CD8-positive, alpha-beta memory T cell (primary cell): ENCODE data around the gene TRIM24. TPM values are rescaled to one million over a fixed set of nuclear protein-coding genes. Genes with fewer than 3 reads are reported as not detected.

Source experiments
- CTCF ChIA-PET: fragments of 350-600 bp; sonication (Branson Sonifier 250); formaldehyde crosslinking; loops from one replicate; lab custom pipeline; 2021; ENCODE audit warnings: antibody characterized with exemption; lab: Charles Lee
- POLR2A ChIA-PET: fragments of 350-600 bp; sonication (Branson Sonifier 250); formaldehyde crosslinking; loops from one replicate; lab custom pipeline; 2021; ENCODE audit warnings: antibody characterized with exemption; lab: Charles Lee
- DNase-seq, 5 donors: peaks; one replicate each; pipeline versions ENCODE4 v3.0.0 to v3.0.0-alpha.2; 2020 to 2022; ENCODE audit warnings: mixed read lengths in 1 of 5
- H3K27ac ChIP-seq: one replicate; pipeline ENCODE4 v1.7.0; 2013; ENCODE audit warnings: low read depth, mild to moderate bottlenecking, low read length, moderate library complexity
- H3K27me3 ChIP-seq: 2 replicates; pipeline ENCODE4 v1.7.0; 2013; ENCODE audit warnings: low read length, mild to moderate bottlenecking; ENCODE audit not compliant: insufficient read depth, poor library complexity, severe bottlenecking
- H3K36me3 ChIP-seq: 2 replicates; pipeline ENCODE4 v1.7.0; 2013; ENCODE audit warnings: mild to moderate bottlenecking, low read length, moderate library complexity; ENCODE audit not compliant: insufficient read depth
- H3K4me1 ChIP-seq: 2 replicates; pipeline ENCODE4 v1.7.0; 2013; ENCODE audit warnings: mild to moderate bottlenecking, low read length, moderate library complexity; ENCODE audit not compliant: insufficient read depth
- H3K4me3 ChIP-seq: 2 replicates; pipeline ENCODE4 v1.7.0; 2013; ENCODE audit warnings: mild to moderate bottlenecking, low read length
- H3K9me3 ChIP-seq: 2 replicates; pipeline ENCODE4 v1.7.0; 2013; ENCODE audit warnings: mild to moderate bottlenecking, low read length
- H3K27ac Mint-ChIP-seq, 8 donors: one replicate each; pipeline ENCODE4 v1.8.0; 2020 to 2021; ENCODE audit warnings: mixed read lengths in 8 of 8, mild to moderate bottlenecking in 6 of 8, inconsistent platforms in 3 of 8, moderate library complexity in 3 of 8
- H3K27me3 Mint-ChIP-seq, 2 donors: one replicate each; pipeline ENCODE4 v1.8.0; 2020 to 2021; ENCODE audit warnings: mixed read lengths in 2 of 2, mild to moderate bottlenecking in 1 of 2, moderate library complexity in 1 of 2
- H3K36me3 Mint-ChIP-seq, 3 donors: one replicate each; pipeline ENCODE4 v1.8.0; 2020 to 2021; ENCODE audit warnings: mixed read lengths in 3 of 3, inconsistent platforms in 1 of 3, mild to moderate bottlenecking in 1 of 3
- H3K4me1 Mint-ChIP-seq, 3 donors: one replicate each; pipeline ENCODE4 v1.8.0; 2020 to 2021; ENCODE audit warnings: mixed read lengths in 3 of 3, inconsistent platforms in 1 of 3, mild to moderate bottlenecking in 1 of 3
- H3K4me3 Mint-ChIP-seq, 7 donors: one replicate each; pipeline ENCODE4 v1.8.0; 2020 to 2021; ENCODE audit warnings: mixed read lengths in 7 of 7, mild to moderate bottlenecking in 6 of 7, moderate library complexity in 4 of 7, inconsistent platforms in 2 of 7
- H3K9me3 Mint-ChIP-seq, 5 donors: one replicate each; pipeline ENCODE4 v1.8.0; 2020 to 2022; ENCODE audit warnings: mixed read lengths in 5 of 5, mild to moderate bottlenecking in 3 of 5, moderate library complexity in 2 of 5, inconsistent platforms in 1 of 5
- polyA plus RNA-seq: library from polyadenylated mRNA; unstranded; fragments of 300-500 nt; fragmentation: Illumina TruSeq; gene quantifications from one replicate; pipeline ENCODE4 v1.2.3, GENCODE V29; 2021
- total RNA-seq, 2 experiments: library from RNA; stranded (reverse); gene quantifications; one replicate each; pipeline ENCODE4 v1.2.3, GENCODE V29; 2021

Gene TRIM24
- total and polyA plus RNA-seq, 3 experiments from 2014 or later = 8.4 to 16.3 (median 15.2) TPM

DNA sequence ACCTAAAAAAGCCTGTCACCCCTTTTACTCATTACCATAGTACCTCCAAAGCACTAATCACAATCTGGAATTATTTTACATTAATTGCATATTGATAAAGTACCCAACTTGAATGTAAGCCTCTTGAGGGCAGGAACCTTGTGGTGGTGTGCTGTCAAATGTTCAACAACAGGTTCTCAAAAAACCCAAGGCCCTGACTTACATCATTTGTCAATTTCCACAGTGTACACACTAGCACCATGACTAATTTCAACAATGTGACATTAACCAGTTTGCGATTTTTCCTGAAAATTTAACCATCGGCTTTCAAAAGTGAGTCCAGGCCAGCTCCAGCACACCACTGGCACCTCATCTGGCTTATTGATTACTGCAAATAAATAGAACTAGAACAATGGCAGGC lies 153.6 kb downstream of the TRIM24 start:
- Histone ChIP-seq H3K36me3 (no peaks in the 10 kb centered on the region), H3K27ac (no peak overlapping the region), H3K27me3 (no peaks in the 10 kb centered on the region), H3K9me3 (no peaks in the 10 kb centered on the region), H3K4me3 (no peak overlapping the region), H3K4me1 (no peaks in the 10 kb centered on the region)
- Mint-ChIP-seq H3K27me3 (peaks cover 0 to 2% of the 10 kb centered on the region in 2 donors), H3K36me3 (no peaks in the 10 kb centered on the region), H3K4me1 (peaks cover 0 to 2% (median under 1%) of the 10 kb centered on the region in 3 donors), H3K27ac (no peak overlapping the region), H3K9me3 (peaks cover 0 to 6% (median 0%) of the 10 kb centered on the region in 5 donors), H3K4me3 (no peak overlapping the region)
- CTCF ChIA-PET = no interaction called here
- POLR2A ChIA-PET = no interaction called here
- no peak for DNase-seq

DNA sequence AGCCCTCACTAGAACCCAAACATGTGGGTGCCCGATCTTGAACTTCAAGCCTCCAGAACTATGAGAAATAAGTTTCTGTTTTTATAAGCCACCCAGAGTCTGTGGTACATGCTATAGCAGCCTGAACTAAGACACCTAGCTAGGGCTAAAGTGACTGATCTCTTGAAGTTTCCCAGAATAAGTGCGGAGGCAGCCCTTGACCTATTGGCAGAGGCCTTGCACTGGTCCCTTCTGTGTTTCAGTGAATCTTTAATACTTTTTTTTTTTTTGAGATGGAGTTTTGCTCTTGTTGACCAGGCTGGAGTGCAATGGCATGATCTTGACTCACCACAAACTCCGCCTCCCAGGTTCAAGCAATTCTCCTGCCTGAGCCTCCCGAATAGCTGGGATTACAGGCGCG lies 156.0 kb downstream of the TRIM24 start:
- H3K4me3 ChIP-seq = no peak overlapping the region
- Mint-ChIP-seq H3K4me1 (no peaks in the 10 kb centered on the region), H3K9me3 (peaks cover 0 to 2% (median 0%) of the 10 kb centered on the region in 5 donors), H3K36me3 (no peaks in the 10 kb centered on the region), H3K27me3 (peaks cover 0 to 2% of the 10 kb centered on the region in 2 donors), H3K27ac (no peak overlapping the region), H3K4me3 (no peak overlapping the region)
- H3K27ac ChIP-seq = no peak overlapping the region
- H3K36me3 ChIP-seq = no peaks in the 10 kb centered on the region
- POLR2A ChIA-PET = no interaction called here
- DNase-seq = no peak
- H3K27me3 ChIP-seq = no peaks in the 10 kb centered on the region
- H3K9me3 ChIP-seq = no peaks in the 10 kb centered on the region
- no peaks in the 10 kb centered on the region for H3K4me1 ChIP-seq
- CTCF ChIA-PET = no interaction called here

DNA sequence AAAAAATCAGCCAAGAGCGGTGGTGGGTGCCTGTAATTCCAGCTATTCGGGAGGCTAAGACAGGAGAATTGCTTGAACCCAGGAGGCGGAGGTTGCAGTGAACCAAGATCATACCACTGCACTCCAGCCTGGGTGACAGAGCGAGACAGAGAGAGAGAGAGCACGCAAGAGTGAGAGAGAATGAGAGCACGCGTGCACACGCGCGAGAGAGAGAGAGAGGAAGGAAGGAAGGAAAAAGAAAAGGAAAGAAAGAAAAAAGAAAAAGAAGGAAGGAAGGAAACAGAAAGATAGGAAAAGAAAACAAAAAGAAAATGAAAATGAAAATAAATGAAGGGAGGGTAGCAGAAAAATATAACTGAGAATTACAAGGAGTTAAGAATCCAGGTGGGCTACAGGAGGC lies 158.4 kb downstream of the TRIM24 start:
- H3K4me3 Mint-ChIP-seq = no peak overlapping the region
- H3K4me1 Mint-ChIP-seq = no peaks in the 10 kb centered on the region
- no peaks in the 10 kb centered on the region for H3K9me3 ChIP-seq
- H3K4me1 ChIP-seq = no peaks in the 10 kb centered on the region
- CTCF ChIA-PET = no interaction called here
- no peak overlapping the region for H3K27ac Mint-ChIP-seq
- no peak overlapping the region for H3K4me3 ChIP-seq
- no peaks in the 10 kb centered on the region for H3K9me3 Mint-ChIP-seq
- DNase-seq = no peak
- H3K27me3 ChIP-seq = no peaks in the 10 kb centered on the region
- POLR2A ChIA-PET = no interaction called here
- H3K36me3 Mint-ChIP-seq = no peaks in the 10 kb centered on the region
- peaks cover 0 to 1% of the 10 kb centered on the region in 2 donors for H3K27me3 Mint-ChIP-seq
- H3K27ac ChIP-seq = no peak overlapping the region
- no peaks in the 10 kb centered on the region for H3K36me3 ChIP-seq

DNA sequence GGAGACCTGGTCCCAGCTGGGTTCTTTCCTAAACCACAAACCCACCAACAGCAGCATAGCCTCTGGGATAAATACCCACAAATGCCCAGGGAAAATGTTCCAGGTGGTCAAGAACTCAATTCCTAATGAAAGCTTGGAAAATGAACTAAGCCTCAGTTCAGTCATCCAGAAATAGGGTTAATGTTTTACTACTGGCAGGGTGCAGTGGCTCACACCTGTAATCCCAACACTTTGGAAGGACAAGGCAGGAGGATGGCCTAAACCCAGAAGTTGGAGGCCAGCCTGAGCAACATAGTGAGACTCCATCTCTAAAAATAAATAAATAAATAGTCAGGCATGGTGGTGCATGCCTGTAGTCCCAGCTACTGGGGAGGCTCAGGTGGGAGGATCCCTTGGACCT lies 158.9 kb downstream of the TRIM24 start:
- Mint-ChIP-seq H3K27ac (no peak overlapping the region), H3K4me1 (no peaks in the 10 kb centered on the region), H3K4me3 (no peak overlapping the region), H3K36me3 (no peaks in the 10 kb centered on the region), H3K27me3 (peaks cover 0 to 1% of the 10 kb centered on the region in 2 donors), H3K9me3 (no peaks in the 10 kb centered on the region)
- Histone ChIP-seq H3K27ac (no peak overlapping the region), H3K27me3 (no peaks in the 10 kb centered on the region), H3K9me3 (no peaks in the 10 kb centered on the region), H3K4me1 (no peaks in the 10 kb centered on the region), H3K36me3 (no peaks in the 10 kb centered on the region), H3K4me3 (no peak overlapping the region)
- DNase-seq = no peak
- POLR2A ChIA-PET = no interaction called here
- CTCF ChIA-PET = no interaction called here

DNA sequence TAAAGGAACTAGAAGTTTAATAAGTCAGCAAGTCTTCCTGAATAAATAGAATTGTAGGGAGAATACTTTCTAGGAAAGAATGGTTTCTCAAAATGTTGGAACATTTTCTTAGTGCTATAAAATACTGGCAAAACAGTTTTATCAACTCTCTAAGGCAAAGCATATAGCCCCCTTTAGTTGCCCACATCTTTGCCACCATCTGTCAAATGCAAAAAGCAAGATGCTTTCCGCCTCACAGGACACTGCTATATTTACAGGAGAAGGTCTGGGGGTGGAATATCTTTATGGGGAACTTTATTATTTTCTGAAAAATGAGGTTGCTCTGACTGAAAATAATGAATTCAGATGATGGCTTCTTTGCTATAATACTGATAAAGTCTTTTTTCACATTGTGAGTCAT lies 162.8 kb downstream of the TRIM24 start:
- Histone ChIP-seq H3K36me3 (no peaks in the 10 kb centered on the region), H3K27ac (no peak overlapping the region), H3K27me3 (no peaks in the 10 kb centered on the region), H3K9me3 (no peaks in the 10 kb centered on the region), H3K4me3 (no peak overlapping the region), H3K4me1 (peaks cover 29% of the 10 kb centered on the region)
- H3K4me3 Mint-ChIP-seq = no peak overlapping the region
- CTCF ChIA-PET = no interaction called here
- no peak for DNase-seq
- POLR2A ChIA-PET = no interaction called here
- peaks cover 0 to 3% of the 10 kb centered on the region in 2 donors for H3K27me3 Mint-ChIP-seq
- H3K4me1 Mint-ChIP-seq = peaks cover 23 to 28% (median 27%) of the 10 kb centered on the region in 3 donors
- H3K9me3 Mint-ChIP-seq = no peaks in the 10 kb centered on the region
- no peaks in the 10 kb centered on the region for H3K36me3 Mint-ChIP-seq
- no peak overlapping the region for H3K27ac Mint-ChIP-seq

- no peaks in the 10 kb centered on the region for H3K36me3 ChIP-seq
- Mint-ChIP-seq H3K4me3 (peak overlapping the region in 6 of 7 donors; percentile 25 to 70 (median 38)), H3K9me3 (no peaks in the 10 kb centered on the region), H3K36me3 (no peaks in the 10 kb centered on the region), H3K4me1 (peaks cover 23 to 28% (median 27%) of the 10 kb centered on the region in 3 donors), H3K27me3 (peaks cover 9 to 10% of the 10 kb centered on the region in 2 donors), H3K27ac (peak overlapping the region in 5 of 8 donors; percentile 12 to 82 (median 44))
- DNase-seq = peak in 2 of 5 donors; percentile 27 to 51
- peaks cover 29% of the 10 kb centered on the region for H3K4me1 ChIP-seq
- H3K27me3 ChIP-seq = no peaks in the 10 kb centered on the region
- CTCF ChIA-PET = no interaction called here
- H3K9me3 ChIP-seq = no peaks in the 10 kb centered on the region
- H3K4me3 ChIP-seq = peak overlapping the region; percentile 21
- POLR2A ChIA-PET = interaction anchor here (0.6 to 0.8 kb wide), 2 partner anchors 34 to 127 kb away, joined by 3 to 4 read pairs; no protein-coding TSS in a partner anchor
- no peak overlapping the region for H3K27ac ChIP-seq
Observed at GRCh38 chr7:138625084-138625848, 165.2 kb downstream of the TRIM24 start.

DNA sequence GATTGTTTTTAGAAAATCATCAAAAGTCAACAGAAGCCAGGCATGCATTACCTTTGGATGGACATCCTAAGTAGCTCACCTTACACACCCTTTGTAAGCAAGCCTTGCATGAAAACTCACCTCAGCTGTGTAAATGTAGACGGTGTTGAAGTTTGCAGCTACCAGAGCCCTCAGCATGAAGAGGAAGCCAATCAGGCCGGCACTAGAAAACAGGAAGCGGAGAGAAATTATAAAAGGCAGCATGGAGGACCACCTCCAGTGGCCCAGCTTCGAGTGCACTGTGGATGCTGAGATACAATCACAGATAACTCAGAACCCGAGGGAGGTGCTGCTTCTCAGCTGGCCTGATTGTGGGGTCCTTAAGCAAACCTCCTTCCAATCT lies 165.8 kb downstream of the TRIM24 start:
- H3K4me3 ChIP-seq = no peak overlapping the region
- Mint-ChIP-seq H3K27me3 (peaks cover 10% of the 10 kb centered on the region in 2 donors), H3K4me3 (peak overlapping the region in 4 of 7 donors; percentile 12 to 70 (median 39)), H3K4me1 (peaks cover 23 to 28% (median 27%) of the 10 kb centered on the region in 3 donors), H3K9me3 (no peaks in the 10 kb centered on the region), H3K36me3 (no peaks in the 10 kb centered on the region), H3K27ac (peak overlapping the region in 3 of 8 donors; percentile 43 to 82 (median 50))
- H3K36me3 ChIP-seq = no peaks in the 10 kb centered on the region
- H3K27ac ChIP-seq = no peak overlapping the region
- DNase-seq = peak in 1 of 5 donors; percentile 34
- peaks cover 29% of the 10 kb centered on the region for H3K4me1 ChIP-seq
- POLR2A ChIA-PET = no interaction called here
- CTCF ChIA-PET = no interaction called here
- no peaks in the 10 kb centered on the region for H3K27me3 ChIP-seq
- H3K9me3 ChIP-seq = no peaks in the 10 kb centered on the region

GRCh38 chr7:138626846-138627245 lies 166.8 kb downstream of the TRIM24 start:
- POLR2A ChIA-PET = no interaction called here
- H3K27ac Mint-ChIP-seq = peak overlapping the region in 2 of 8 donors; percentile 11 to 46
- H3K36me3 ChIP-seq = no peaks in the 10 kb centered on the region

More at GRCh38 chr7:138626846-138627245, 166.8 kb downstream of the TRIM24 start:
- Histone ChIP-seq H3K4me3 (peak overlapping the region; percentile 16), H3K9me3 (no peaks in the 10 kb centered on the region), H3K27ac (no peak overlapping the region), H3K4me1 (peaks cover 29% of the 10 kb centered on the region), H3K27me3 (no peaks in the 10 kb centered on the region)
- no peak overlapping the region for H3K4me3 Mint-ChIP-seq
- peaks cover 23 to 28% (median 27%) of the 10 kb centered on the region in 3 donors for H3K4me1 Mint-ChIP-seq
- H3K27me3 Mint-ChIP-seq = peaks cover 10 to 15% of the 10 kb centered on the region in 2 donors
- no peak for DNase-seq
- CTCF ChIA-PET = no interaction called here
- no peaks in the 10 kb centered on the region for H3K9me3 Mint-ChIP-seq
- H3K36me3 Mint-ChIP-seq = peaks cover 0 to 5% (median 0%) of the 10 kb centered on the region in 3 donors
